ENCODE data around the gene KRT83.
A peak's percentile ranks its signal among the peaks of the same experiment; 100 is the strongest.
"Not testable (repeated sequence)": the region's sequence is repeated elsewhere in the genome, so short reads cannot be mapped to it uniquely, and the experiment has no call there.

The KRT83 gene

GRCh38 chr12:52352951-52353350 is 31.8 kb upstream of the KRT83 start:
- DNase-seq, result no peak

GRCh38 chr12:52351196-52352059 is 30.2 kb upstream of the KRT83 start:
- peak; percentile 27 for DNase-seq

DNA sequence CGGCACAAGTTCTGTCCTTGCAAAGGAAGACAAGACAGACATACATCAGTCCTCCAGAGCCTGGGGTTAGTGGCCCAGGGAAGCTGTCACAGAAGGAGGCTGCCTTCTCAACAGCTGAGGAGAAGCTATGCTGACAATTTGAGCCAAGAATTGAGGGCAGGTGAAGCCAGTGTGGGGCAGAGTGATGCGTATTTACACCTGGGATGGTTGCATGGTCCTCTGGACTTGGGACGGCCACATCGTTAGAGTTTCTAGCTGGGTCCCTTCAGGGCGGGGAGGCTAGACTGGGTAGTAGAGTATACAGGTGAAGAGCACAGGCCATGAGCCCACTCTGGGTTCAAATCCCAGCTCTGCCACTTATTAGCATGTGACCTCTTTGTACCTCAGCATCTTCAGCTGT is 29.6 kb upstream of the KRT83 start:
- DNase-seq, result no peak

- DNase-seq, result no peak
These were observed 28.9 kb upstream of the KRT83 start for GRCh38 chr12:52350021-52350620.

DNA sequence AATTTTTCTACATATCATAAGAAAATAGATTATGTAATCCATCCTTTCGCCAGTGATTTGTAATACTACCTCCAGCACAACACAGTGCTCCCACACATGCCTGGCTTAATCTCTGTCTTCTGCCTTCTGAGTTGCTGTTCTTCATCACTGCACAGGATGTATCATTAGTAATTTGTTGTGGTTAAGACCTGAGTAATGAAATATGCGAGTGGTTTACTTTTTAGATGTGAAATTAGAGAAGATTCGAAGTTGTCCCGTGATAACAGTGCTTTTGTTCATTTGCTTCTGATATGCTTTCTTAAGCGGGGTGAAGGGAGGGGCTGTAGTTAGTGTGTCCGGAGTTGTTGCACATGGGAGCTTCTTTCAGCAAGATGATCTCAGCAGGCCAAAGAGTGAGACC is 28.0 kb upstream of the KRT83 start:
- DNase-seq, result no peak

GRCh38 chr12:52347551-52348510 is 26.6 kb upstream of the KRT83 start:
- no peak for DNase-seq

GRCh38 chr12:52347016-52347415 is 25.8 kb upstream of the KRT83 start:
- DNase-seq, result no peak

- no peak for DNase-seq
These were observed 25.4 kb upstream of the KRT83 start for GRCh38 chr12:52346593-52346992.

GRCh38 chr12:52345041-52345440 is 23.8 kb upstream of the KRT83 start:
- DNase-seq, result not testable (repeated sequence)

DNA sequence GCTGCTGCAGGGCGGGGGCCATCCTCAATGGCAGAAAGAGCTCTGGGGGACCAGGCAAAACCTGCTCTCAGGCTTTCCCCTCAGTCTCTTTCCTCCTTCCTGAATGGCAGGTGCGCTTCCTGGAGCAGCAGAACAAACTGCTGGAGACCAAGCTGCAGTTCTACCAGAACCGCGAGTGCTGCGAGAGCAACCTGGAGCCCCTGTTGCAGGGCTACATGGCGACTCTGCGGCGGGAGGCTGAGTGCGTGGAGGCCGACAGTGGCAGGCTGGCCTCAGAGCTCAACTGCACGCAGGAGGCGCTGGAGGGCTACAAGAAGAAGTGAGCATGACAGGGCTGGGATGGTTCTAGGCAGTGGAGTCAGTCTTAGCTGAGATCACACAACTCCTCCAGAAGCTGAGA is 22.9 kb upstream of the KRT83 start:
- DNase-seq, result no peak

GRCh38 chr12:52343550-52343949 is 22.4 kb upstream of the KRT83 start:
- DNase-seq, result no peak

- no peak for DNase-seq
These were observed 21.7 kb upstream of the KRT83 start for GRCh38 chr12:52342781-52343490.

- no peak for DNase-seq
These were observed 19.9 kb upstream of the KRT83 start for GRCh38 chr12:52341066-52341580.

DNA sequence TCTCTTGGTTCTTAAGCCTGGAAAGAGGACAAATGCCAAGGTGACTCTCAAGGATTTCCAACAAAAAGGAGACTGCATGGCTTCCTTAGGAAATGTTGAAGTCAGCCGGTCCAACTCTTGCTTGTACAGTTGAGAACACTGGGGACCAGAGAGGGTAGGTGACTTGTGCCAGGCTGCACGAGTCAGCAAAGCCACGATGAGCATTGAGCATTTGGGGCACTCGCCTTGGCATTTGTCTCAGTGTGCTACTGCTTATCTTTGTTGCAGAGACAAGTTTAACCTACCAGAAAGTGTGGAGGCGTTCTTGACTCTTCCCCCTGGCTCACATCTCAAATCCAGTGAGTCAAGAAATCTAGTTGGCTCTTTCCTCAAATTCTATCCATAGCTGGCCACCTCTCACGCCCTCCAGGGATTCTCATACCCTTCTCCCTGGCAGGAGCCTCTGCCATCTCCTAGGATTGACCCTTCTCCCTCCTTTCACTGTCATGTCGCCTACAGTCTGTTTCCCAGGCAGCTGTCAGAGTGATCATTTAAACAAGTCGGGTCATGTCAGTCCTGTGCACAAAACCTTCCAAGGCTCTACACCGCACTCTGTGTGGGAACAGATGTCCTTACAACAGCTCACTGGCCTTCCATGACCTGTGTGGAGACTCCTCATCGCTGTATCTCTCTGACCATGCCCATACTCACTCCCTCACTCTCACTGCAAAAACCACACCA is 17.2 kb upstream of the KRT83 start:
- no peak for DNase-seq

DNA sequence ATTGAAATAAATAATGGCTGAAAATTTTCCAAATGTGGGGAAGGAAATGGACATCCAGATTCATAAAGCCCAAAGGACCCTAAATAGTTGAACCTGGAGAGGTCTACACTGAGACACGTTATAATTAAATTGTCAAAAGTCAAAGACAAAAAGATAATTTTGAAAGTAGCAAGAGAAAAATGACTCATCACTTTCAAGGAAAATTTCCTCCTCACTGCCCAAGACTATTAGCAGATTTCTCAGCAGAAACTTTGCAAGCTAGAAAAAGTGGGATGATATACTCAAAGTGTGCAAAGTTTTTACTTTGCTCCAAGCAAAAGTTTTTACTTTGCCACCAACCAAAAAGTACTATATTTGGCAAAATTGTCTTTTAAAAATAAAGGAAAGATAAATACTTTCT is 15.9 kb upstream of the KRT83 start:
- no peak for DNase-seq

DNA sequence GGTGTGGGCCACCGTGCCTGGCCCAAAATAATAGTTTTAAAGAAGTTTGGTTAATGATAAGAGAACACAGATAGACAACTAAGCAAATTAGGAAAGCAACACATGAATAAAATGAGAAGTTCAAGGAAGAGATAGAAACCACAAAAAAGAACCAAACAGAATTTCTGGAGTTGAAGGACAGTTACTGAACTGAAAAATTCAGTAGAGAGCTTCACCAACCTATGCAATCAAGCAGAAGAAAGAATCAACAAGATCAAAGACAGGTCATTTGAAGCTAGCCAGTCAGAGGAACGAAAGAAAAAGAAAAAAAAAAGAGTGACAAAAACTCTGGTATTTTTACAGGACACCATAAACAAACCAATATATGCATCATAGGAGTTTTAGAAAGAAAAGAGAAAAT is 15.4 kb upstream of the KRT83 start:
- no peak for DNase-seq

DNA sequence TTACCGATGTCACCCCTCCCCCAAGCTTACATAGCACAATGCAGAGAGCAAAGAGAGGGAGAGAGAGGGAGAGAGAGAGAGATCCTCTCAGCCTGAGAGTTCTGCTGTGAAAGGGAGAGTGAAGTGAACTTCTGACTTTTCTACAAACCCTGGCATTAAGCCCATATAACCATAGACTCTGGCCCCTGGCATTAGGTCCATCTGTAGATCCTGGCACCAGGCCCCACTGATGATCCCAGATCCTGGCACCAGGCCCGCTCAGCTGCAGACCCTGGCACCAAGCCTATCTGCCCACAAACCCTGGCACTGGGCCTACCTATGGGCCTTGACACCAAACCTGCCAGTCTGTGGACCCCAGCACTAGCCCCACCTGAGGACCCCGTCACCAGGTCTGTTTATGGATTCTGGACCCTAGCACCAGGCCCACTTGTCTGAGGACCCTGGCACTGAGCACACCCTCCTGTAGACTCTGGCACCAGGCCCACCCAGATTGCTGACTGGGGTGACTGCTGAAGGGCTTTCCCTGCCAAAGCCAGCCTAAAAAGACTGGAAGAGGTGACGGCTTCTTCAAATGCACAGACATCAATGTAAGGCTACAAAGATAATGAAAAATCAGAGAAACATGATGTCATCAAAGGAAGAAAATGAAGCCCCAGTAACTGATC is 14.5 kb upstream of the KRT83 start:
- DNase-seq, result no peak

GRCh38 chr12:52334185-52334584 is 13.0 kb upstream of the KRT83 start:
- DNase-seq, result no peak

GRCh38 chr12:52333321-52333720 is 12.1 kb upstream of the KRT83 start:
- DNase-seq, result no peak

DNA sequence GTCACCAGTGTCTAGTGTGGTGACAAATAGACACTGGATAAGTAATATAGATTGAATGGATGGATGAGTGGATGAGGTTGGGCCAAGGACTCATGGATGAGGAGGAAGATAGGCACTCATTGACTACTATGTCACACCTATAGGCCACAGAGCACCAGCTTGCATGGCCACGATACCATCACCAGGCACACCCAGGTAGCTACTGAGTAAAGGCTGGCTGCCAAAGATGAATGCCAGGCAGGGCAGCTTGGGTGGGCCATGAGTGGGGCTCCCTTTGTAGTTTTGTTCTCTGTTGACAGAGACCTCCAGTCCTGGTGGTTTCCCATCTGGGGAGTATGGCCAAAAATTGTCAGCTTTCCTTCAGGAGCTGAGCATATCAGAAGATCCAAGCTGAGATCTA is 11.2 kb upstream of the KRT83 start:
- DNase-seq, result no peak

DNA sequence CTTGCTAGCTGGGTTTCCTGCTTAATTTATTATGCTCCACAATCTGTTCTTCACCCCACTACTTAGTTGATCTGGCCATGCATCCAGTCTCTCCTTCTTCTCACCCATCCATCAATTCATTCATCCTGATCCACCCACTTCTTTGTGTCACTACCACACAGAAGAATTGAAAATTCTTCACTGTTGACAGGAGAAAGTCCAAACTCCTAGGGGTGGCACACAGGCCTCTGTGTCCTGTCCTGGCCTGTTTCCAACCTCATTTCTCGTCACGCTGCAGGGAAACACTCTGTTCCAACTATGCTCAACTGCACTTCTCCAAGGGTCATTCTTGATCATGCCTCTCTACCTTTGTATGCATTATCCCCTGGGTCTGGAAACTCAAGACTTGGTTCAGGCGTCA is 10.6 kb upstream of the KRT83 start:
- no peak for DNase-seq
